NOMO-1 treated with DMSO at 0.1 percent for 48 hours (cell line): Measurements from ENCODE around the gene HMOX1.
A peak's percentile ranks its signal among the peaks of the same experiment; 100 is the strongest.

Experiments
- DNase-seq: peaks from one replicate; lab custom pipeline; 2025; ENCODE audit not compliant: unreplicated experiment; lab: John Stamatoyannopoulos, UW

HMOX1 gene

GRCh38 chr22:35380537-35381423 is at the start of gene HMOX1:
Gene HMOX1 (plus strand): TSS chr22:35381096. CDS start chr22:35381174, 78 bp downstream.
- peak; percentile 75 for DNase-seq

GRCh38 chr22:35332278-35332677 is 48.6 kb upstream of the HMOX1 start:
- no peak for DNase-seq

GRCh38 chr22:35333220-35333619 is 47.7 kb upstream of the HMOX1 start:
- DNase-seq = no peak

- DNase-seq = peak; percentile 29
These were observed 46.9 kb upstream of the HMOX1 start for GRCh38 chr22:35334004-35334403.

- no peak for DNase-seq
These were observed 45.4 kb upstream of the HMOX1 start for GRCh38 chr22:35335468-35335867.

- DNase-seq = no peak
These were observed 44.7 kb upstream of the HMOX1 start for GRCh38 chr22:35335936-35336781.

GRCh38 chr22:35337932-35338331 is 43.0 kb upstream of the HMOX1 start:
- no peak for DNase-seq

- no peak for DNase-seq
These were observed 39.6 kb upstream of the HMOX1 start for GRCh38 chr22:35341090-35341874.

- no peak for DNase-seq
These were observed 38.5 kb upstream of the HMOX1 start for GRCh38 chr22:35342390-35342789.

GRCh38 chr22:35343664-35344550 is 37.0 kb upstream of the HMOX1 start:
- no peak for DNase-seq

GRCh38 chr22:35344956-35345690 is 35.8 kb upstream of the HMOX1 start:
- DNase-seq = no peak

GRCh38 chr22:35345808-35346505 is 34.9 kb upstream of the HMOX1 start:
- DNase-seq = no peak

- no peak for DNase-seq
These were observed 34.2 kb upstream of the HMOX1 start for GRCh38 chr22:35346596-35347220.

GRCh38 chr22:35347462-35347861 is 33.4 kb upstream of the HMOX1 start:
- DNase-seq = no peak

GRCh38 chr22:35348026-35348590 is 32.8 kb upstream of the HMOX1 start:
- DNase-seq = no peak

GRCh38 chr22:35348703-35349102 is 32.2 kb upstream of the HMOX1 start:
- no peak for DNase-seq

- DNase-seq = no peak
These were observed 31.6 kb upstream of the HMOX1 start for GRCh38 chr22:35349368-35349703.
